HCT116 (cell line): ENCODE results near the gene HCFC1. TPM values are rescaled to one million over a fixed set of nuclear protein-coding genes. Genes with fewer than 3 reads are reported as not detected.

ENCODE experiments used
- ATAC-seq: fragments of 200-7000 bp; cut with Tn5 transposase; 2 replicates; pipeline ENCODE4 v1.9.1; 2020; ENCODE audit warnings: mild to moderate bottlenecking, moderate library complexity
- BruUV-seq: library from RNA; stranded (reverse); fragments of 400-500 nt; replicated peaks from 2 replicates; lab custom pipeline; 2021; lab: Mats Ljungman, UMichigan
- CTCF ChIA-PET: fragments of 300-600 bp; sonication (Branson Sonifier 250); formaldehyde crosslinking; loops from one replicate; lab custom pipeline; 2021; ENCODE audit warnings: antibody characterized with exemption; lab: Charles Lee
- POLR2A ChIA-PET: fragments of 300-600, 350-600 bp; sonication (Branson Sonifier 250); formaldehyde crosslinking; loops from one replicate; lab custom pipeline; 2021; ENCODE audit warnings: antibody characterized with exemption; lab: Charles Lee
- RAD21 ChIA-PET, 2 experiments: fragments of 300-600 bp; sonication (Branson Sonifier 250); formaldehyde crosslinking; loops; one replicate each; lab custom pipeline; 2023; ENCODE audit warnings: low total read pairs in 2 of 2; ENCODE audit not compliant: uncharacterized antibody in 2 of 2, unreplicated experiment in 2 of 2, low non-redundant PET in 1 of 2; lab: Charles Lee
- DNase-seq: peaks from one replicate; pipeline ENCODE4 v3.0.0-alpha.2; 2010; ENCODE audit warnings: low read depth, low spot score
- H2AFZ ChIP-seq: fragments of 200-600 bp; shearing (Covaris generic), sonication (generic); 2 replicates; pipeline ENCODE4 v1.6.1; 2017; ENCODE audit warnings: low read depth, mixed run types, mixed read lengths, antibody characterized with exemption, low read length; ENCODE audit not compliant: poor library complexity, severe bottlenecking
- H3K27ac ChIP-seq: 2 replicates; pipeline ENCODE4 v1.5.1; 2012; ENCODE audit warnings: low read depth, low read length
- H3K27me3 ChIP-seq: fragments of 200-600 bp; sonication (generic); 2 replicates; pipeline ENCODE4 v1.6.1; 2016; ENCODE audit warnings: mixed run types, low read length, mixed read lengths; ENCODE audit not compliant: insufficient read depth
- H3K36me3 ChIP-seq, 2 experiments: fragments of 200-500 bp in 1 of 2; fragments of 200-600 bp in 1 of 2; sonication (Bioruptor generic) in 1 of 2; sonication (generic) in 1 of 2; 2 replicates each; pipeline versions ENCODE4 v1.5.1 to v1.6.1; 2014 to 2016; ENCODE audit warnings: low read length in 2 of 2, inconsistent platforms in 1 of 2, mixed read lengths in 1 of 2, mixed run types in 1 of 2; ENCODE audit not compliant: insufficient read depth in 2 of 2, control insufficient read depth in 1 of 2
- H3K4me1 ChIP-seq, 2 experiments: fragments of 200-600 bp in 1 of 2; sonication (generic) in 1 of 2; 2 replicates each; pipeline versions ENCODE4 v1.5.1 to v1.6.1; 2012 to 2017; ENCODE audit warnings: low read length in 2 of 2, inconsistent platforms in 1 of 2, mild to moderate bottlenecking in 1 of 2, mixed read lengths in 1 of 2, mixed run types in 1 of 2, moderate library complexity in 1 of 2; ENCODE audit not compliant: insufficient read depth in 2 of 2, control insufficient read depth in 1 of 2
- H3K4me2 ChIP-seq: fragments of 200-600 bp; sonication (generic); 2 replicates; pipeline ENCODE4 v1.6.1; 2017; ENCODE audit warnings: mixed run types, low read length, mixed read lengths
- H3K4me3 ChIP-seq, 2 experiments: fragments of 200-600 bp in 1 of 2; sonication (generic) in 1 of 2; replicated peaks in 1 of 2; 2 replicates each; pipeline ENCODE4 v1.5.1; 2011 to 2016; ENCODE audit warnings: low read length in 2 of 2, control low read depth in 1 of 2, low read depth in 1 of 2, mild to moderate bottlenecking in 1 of 2, mixed read lengths in 1 of 2, mixed run types in 1 of 2
- H3K79me2 ChIP-seq: fragments of 200-600 bp; sonication (generic); 2 replicates; pipeline ENCODE4 v1.6.1; 2017; ENCODE audit warnings: mild to moderate bottlenecking, mixed run types, low read length, moderate library complexity, mixed read lengths; ENCODE audit not compliant: insufficient read depth
- H3K9ac ChIP-seq: fragments of 200-600 bp; sonication (generic); 2 replicates; pipeline ENCODE4 v1.6.1; 2016; ENCODE audit warnings: low read length, mixed read lengths
- H3K9me2 ChIP-seq: fragments of 200-600 bp; sonication (generic), shearing (Covaris generic); 2 replicates; pipeline ENCODE4 v1.6.1; 2017; ENCODE audit warnings: mixed run types, mild to moderate bottlenecking, moderate library complexity; ENCODE audit not compliant: insufficient read depth
- H3K9me3 ChIP-seq, 2 experiments: fragments of 200-500 bp in 1 of 2; fragments of 200-600 bp in 1 of 2; sonication (Bioruptor generic) in 1 of 2; sonication (generic) in 1 of 2; 2 replicates each; pipeline ENCODE4 v1.6.1; 2014 to 2017; ENCODE audit warnings: low read length in 2 of 2, mixed read lengths in 2 of 2, inconsistent platforms in 1 of 2, low read depth in 1 of 2, mild to moderate bottlenecking in 1 of 2, mixed run types in 1 of 2, moderate library complexity in 1 of 2; ENCODE audit not compliant: control insufficient read depth in 1 of 2, insufficient read depth in 1 of 2
- H4K20me1 ChIP-seq: fragments of 200-600 bp; sonication (generic), shearing (Covaris generic); 2 replicates; pipeline ENCODE4 v1.6.1; 2017; ENCODE audit warnings: mixed run types, mild to moderate bottlenecking, moderate library complexity; ENCODE audit not compliant: insufficient read depth
- CBX3 ChIP-seq: IDR thresholded peaks from 2 replicates; pipeline ENCODE4 v1.6.1; 2012; ENCODE audit warnings: low read depth
- EGR1 ChIP-seq: IDR thresholded peaks from 2 replicates; pipeline ENCODE4 v1.6.1; 2012; ENCODE audit warnings: low read depth
- ELF1 ChIP-seq: IDR thresholded peaks from 2 replicates; pipeline ENCODE4 v1.6.1; 2012; ENCODE audit warnings: low read depth, borderline replicate concordance
- EZH2 ChIP-seq: fragments of 200-600 bp; sonication (generic); IDR thresholded peaks from 2 replicates; pipeline ENCODE4 v1.6.1; 2017; ENCODE audit warnings: antibody characterized with exemption, mixed run types
- JUND ChIP-seq: IDR thresholded peaks from 2 replicates; pipeline ENCODE4 v1.6.1; 2012
- POLR2AphosphoS5 ChIP-seq: IDR thresholded peaks from 2 replicates; pipeline ENCODE4 v1.6.1; 2011; ENCODE audit warnings: mild to moderate bottlenecking, low read depth, low read length, moderate library complexity
- RAD21 ChIP-seq: IDR thresholded peaks from 2 replicates; pipeline ENCODE4 v1.6.1; 2012; ENCODE audit warnings: low read depth, mild to moderate bottlenecking
- YY1 ChIP-seq: IDR thresholded peaks from 2 replicates; pipeline ENCODE4 v1.6.1; 2011; ENCODE audit warnings: low read length, low read depth, moderate library complexity, mild to moderate bottlenecking; ENCODE audit not compliant: insufficient replicate concordance; ENCODE audit errors: extremely low read depth
- ZFX ChIP-seq: fragments of 450-650 bp; IDR thresholded peaks from 2 replicates; pipeline ENCODE4 v1.6.1; 2017
- intact Hi-C: fragments of 100-400 bp; cut with micrococcal nuclease; formaldehyde crosslinking; loops from 2 replicates; pipeline ENCODE4 v1.10.0; 2022
- total RNA-seq: library from RNA; stranded (reverse); gene quantifications from one replicate; pipeline ENCODE4 v1.2.1, GENCODE V29; 2021; ENCODE audit not compliant: unreplicated experiment
- TF ChIP-seq, protein P1 (sequence below): IDR thresholded peaks from 2 replicates; pipeline ENCODE4 v1.6.1; 2011; ENCODE audit warnings: mild to moderate bottlenecking, low read length, moderate library complexity; ENCODE audit not compliant: insufficient replicate concordance; ENCODE audit errors: extremely low read depth
- TF ChIP-seq, protein P2 (sequence below): IDR thresholded peaks from 2 replicates; pipeline ENCODE4 v1.6.1; 2012

The HCFC1 gene
- total RNA-seq, 1 experiment from 2014 or later = 72.8 TPM

DNA sequence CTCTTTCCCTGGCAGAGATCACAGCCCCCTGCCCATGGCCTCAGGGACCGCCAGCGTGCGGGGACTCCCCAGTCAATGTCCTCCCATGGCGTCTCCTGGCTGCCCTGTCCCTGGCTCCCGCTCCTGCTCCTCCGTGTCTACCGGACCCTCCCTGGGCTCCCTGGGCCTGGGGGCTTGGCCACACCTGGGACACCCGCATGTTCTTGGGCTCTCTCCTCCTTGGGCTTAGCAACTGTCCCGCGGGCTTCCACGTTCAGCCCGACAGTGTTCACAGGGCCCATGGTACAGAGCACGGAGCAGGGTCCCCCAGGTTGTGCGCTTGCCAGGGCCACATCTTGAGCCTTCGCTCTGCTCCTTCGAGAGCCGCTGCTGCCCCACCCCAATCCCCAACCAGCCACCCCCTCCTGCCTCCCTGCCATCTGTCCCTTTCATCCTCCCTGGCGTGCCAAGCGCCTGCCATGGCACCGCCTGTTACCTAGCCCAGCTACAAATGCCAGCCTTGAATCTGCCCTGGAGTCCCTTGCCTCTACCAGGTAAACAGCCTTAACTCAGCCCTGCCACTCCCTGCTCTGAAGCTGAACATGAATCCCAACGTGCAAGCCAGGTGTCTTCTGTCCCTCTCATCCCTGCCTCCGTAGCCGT, 63.3 kb downstream of the HCFC1 start:
- H3K27me3 ChIP-seq = no peaks in the 10 kb centered on the region
- TF ChIP-seq ELF1 = no peak
- TF ChIP-seq, all 23 proteins: peak for 0
- Histone ChIP-seq H3K4me3 (no peak overlapping the region), H3K79me2 (no peaks in the 10 kb centered on the region), H3K4me1 (peaks cover 0 to 7% of the 10 kb centered on the region in 2 experiments; a peak in 1 of 4 replicates), H3K9ac (no peak overlapping the region), H4K20me1 (no peaks in the 10 kb centered on the region), H3K4me2 (no peak overlapping the region), H2AFZ (no peak overlapping the region), H3K9me2 (no peaks in the 10 kb centered on the region), H3K27ac (no peak overlapping the region), H3K36me3 (no peaks in the 10 kb centered on the region), H3K9me3 (no peaks in the 10 kb centered on the region)
- no TSS peak for BruUV-seq
- ChIA-PET POLR2A (interaction anchor here (0.9 kb wide), 1 partner anchor 14 kb away, joined by 3 read pairs; no protein-coding TSS in a partner anchor), CTCF (no interaction called here), RAD21 (no interaction called here)
- intact Hi-C loops = no loop called here
- DNase-seq = no peak
- ATAC-seq = no peak

DNA sequence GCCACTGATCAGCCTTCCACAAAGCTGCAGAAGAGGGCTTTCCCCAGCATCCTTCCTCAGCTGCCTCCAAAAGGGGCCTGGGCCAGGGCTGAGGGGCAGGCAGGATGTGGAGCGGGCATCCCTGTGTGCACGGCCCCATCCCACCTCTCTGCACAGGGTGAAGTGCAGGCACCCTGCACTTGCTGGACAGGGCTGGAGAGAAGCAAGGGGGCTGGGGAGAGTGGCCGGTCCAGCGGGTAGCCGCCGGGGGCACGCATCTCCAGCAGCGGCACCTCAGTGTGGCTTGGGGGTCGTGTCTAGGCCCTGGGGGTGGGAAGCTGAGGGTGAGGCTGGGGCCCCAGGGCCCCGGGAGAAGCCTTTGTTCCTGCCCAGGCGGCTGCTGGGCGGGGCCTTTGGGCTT, 64.2 kb downstream of the HCFC1 start:
- intact Hi-C loops = no loop called here
- CTCF ChIA-PET = no interaction called here

More for the DNA sequence above, 64.2 kb downstream of the HCFC1 start:
- peaks cover 0 to 10% of the 10 kb centered on the region in 2 experiments; a peak in 1 of 4 replicates for H3K4me1 ChIP-seq
- TF ChIP-seq POLR2AphosphoS5 = no peak
- TF ChIP-seq ELF1 = no peak
- TF ChIP-seq RAD21 = no peak
- no peak for TF ChIP-seq YY1
- no peak for TF ChIP-seq CBX3
- no peak for TF ChIP-seq ZFX
- no peak for TF ChIP-seq EZH2
- TF ChIP-seq, protein P1, sequence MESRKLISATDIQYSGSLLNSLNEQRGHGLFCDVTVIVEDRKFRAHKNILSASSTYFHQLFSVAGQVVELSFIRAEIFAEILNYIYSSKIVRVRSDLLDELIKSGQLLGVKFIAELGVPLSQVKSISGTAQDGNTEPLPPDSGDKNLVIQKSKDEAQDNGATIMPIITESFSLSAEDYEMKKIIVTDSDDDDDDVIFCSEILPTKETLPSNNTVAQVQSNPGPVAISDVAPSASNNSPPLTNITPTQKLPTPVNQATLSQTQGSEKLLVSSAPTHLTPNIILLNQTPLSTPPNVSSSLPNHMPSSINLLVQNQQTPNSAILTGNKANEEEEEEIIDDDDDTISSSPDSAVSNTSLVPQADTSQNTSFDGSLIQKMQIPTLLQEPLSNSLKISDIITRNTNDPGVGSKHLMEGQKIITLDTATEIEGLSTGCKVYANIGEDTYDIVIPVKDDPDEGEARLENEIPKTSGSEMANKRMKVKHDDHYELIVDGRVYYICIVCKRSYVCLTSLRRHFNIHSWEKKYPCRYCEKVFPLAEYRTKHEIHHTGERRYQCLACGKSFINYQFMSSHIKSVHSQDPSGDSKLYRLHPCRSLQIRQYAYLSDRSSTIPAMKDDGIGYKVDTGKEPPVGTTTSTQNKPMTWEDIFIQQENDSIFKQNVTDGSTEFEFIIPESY = no peak
- TF ChIP-seq EGR1 = no peak
- TF ChIP-seq JUND = no peak
- TF ChIP-seq, protein P2, sequence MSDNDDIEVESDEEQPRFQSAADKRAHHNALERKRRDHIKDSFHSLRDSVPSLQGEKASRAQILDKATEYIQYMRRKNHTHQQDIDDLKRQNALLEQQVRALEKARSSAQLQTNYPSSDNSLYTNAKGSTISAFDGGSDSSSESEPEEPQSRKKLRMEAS = no peak
- TF ChIP-seq, all 23 proteins: peak for 0
- DNase-seq = no peak
- no peaks in the 10 kb centered on the region for H3K36me3 ChIP-seq
- no peaks in the 10 kb centered on the region for H3K9me3 ChIP-seq
- ChIA-PET POLR2A (no interaction called here), RAD21 (no interaction called here)
- H2AFZ ChIP-seq = no peak overlapping the region
- no peak overlapping the region for H3K4me3 ChIP-seq
- H3K9ac ChIP-seq = no peak overlapping the region
- H3K9me2 ChIP-seq = no peaks in the 10 kb centered on the region
- H3K79me2 ChIP-seq = no peaks in the 10 kb centered on the region
- no peak overlapping the region for H3K4me2 ChIP-seq
- no peaks in the 10 kb centered on the region for H3K27me3 ChIP-seq
- no peak overlapping the region for H3K27ac ChIP-seq
- no peak for ATAC-seq
- no peaks in the 10 kb centered on the region for H4K20me1 ChIP-seq
- no TSS peak for BruUV-seq
